ENCODE measurements around the gene SLC8A1. TPM values are rescaled to one million over a fixed set of nuclear protein-coding genes. Genes with fewer than 3 reads are reported as not detected.
A peak's percentile ranks its signal among the peaks of the same experiment; 100 is the strongest.

Gene SLC8A1
- total and polyA plus RNA-seq, 2 donors from 2014 or later, result 12.9 to 33.9 TPM

GRCh38 chr2:40273734-40274182 is 178.1 kb downstream of the SLC8A1 start:
- Histone ChIP-seq H3K27ac (ENCODE audit: low read depth in 2 of 2, low read length in 2 of 2) (no peak overlapping the region), H3K4me1 (ENCODE audit: control insufficient read depth in 2 of 3, insufficient read depth in 2 of 3, low read depth in 1 of 3, low read length in 3 of 3) (peaks cover 0 to 4% (median 2%) of the 10 kb centered on the region in 3 donors), H3K9me3 (ENCODE audit: control insufficient read depth in 2 of 3, insufficient read depth in 1 of 3, low read length in 3 of 3) (no peaks in the 10 kb centered on the region), H3K36me3 (ENCODE audit: control insufficient read depth in 2 of 3, insufficient read depth in 3 of 3, low read length in 3 of 3) (no peaks in the 10 kb centered on the region), H3K27me3 (ENCODE audit: control insufficient read depth, insufficient read depth, low read length) (no peaks in the 10 kb centered on the region), H3K9ac (ENCODE audit: low read length in 3 of 3) (no peak overlapping the region), H3K4me3 (ENCODE audit: low read length in 3 of 3) (no peak overlapping the region)
- DNase-seq (peak in 2 of 5 donors; percentile 36 to 63), FAIRE-seq (no peak)
- TF ChIP-seq CTCF (IDR thresholded peaks at IDR 0.05; ENCODE audit: borderline replicate concordance, extremely low read depth, insufficient read depth), result no peak
- intact Hi-C loops (cut with DNase I), result no loop called here

- Histone ChIP-seq H3K4me1 (ENCODE audit: control insufficient read depth in 2 of 3, insufficient read depth in 2 of 3, low read depth in 1 of 3, low read length in 3 of 3) (peaks cover 0 to 4% (median 2%) of the 10 kb centered on the region in 3 donors), H3K9me3 (ENCODE audit: control insufficient read depth in 2 of 3, insufficient read depth in 1 of 3, low read length in 3 of 3) (no peaks in the 10 kb centered on the region), H3K36me3 (ENCODE audit: control insufficient read depth in 2 of 3, insufficient read depth in 3 of 3, low read length in 3 of 3) (no peaks in the 10 kb centered on the region), H3K27ac (ENCODE audit: low read depth in 2 of 2, low read length in 2 of 2) (no peak overlapping the region), H3K4me3 (ENCODE audit: low read length in 3 of 3) (no peak overlapping the region), H3K27me3 (ENCODE audit: control insufficient read depth, insufficient read depth, low read length) (no peaks in the 10 kb centered on the region), H3K9ac (ENCODE audit: low read length in 3 of 3) (no peak overlapping the region)
- TF ChIP-seq CTCF (IDR thresholded peaks at IDR 0.05; ENCODE audit: borderline replicate concordance, extremely low read depth, insufficient read depth), result no peak
- intact Hi-C loops (cut with DNase I), result no loop called here
- DNase-seq (peak in 4 of 5 donors; percentile 92 to 95 (median 93)), FAIRE-seq (no peak)
These were observed 180.8 kb downstream of the SLC8A1 start for GRCh38 chr2:40271094-40271493.

GRCh38 chr2:40270372-40270771 is 181.5 kb downstream of the SLC8A1 start:
- Histone ChIP-seq H3K36me3 (ENCODE audit: control insufficient read depth in 2 of 3, insufficient read depth in 3 of 3, low read length in 3 of 3) (no peaks in the 10 kb centered on the region), H3K27me3 (ENCODE audit: control insufficient read depth, insufficient read depth, low read length) (no peaks in the 10 kb centered on the region), H3K4me3 (ENCODE audit: low read length in 3 of 3) (no peak overlapping the region), H3K27ac (ENCODE audit: low read depth in 2 of 2, low read length in 2 of 2) (no peak overlapping the region), H3K9me3 (ENCODE audit: control insufficient read depth in 2 of 3, insufficient read depth in 1 of 3, low read length in 3 of 3) (no peaks in the 10 kb centered on the region), H3K4me1 (ENCODE audit: control insufficient read depth in 2 of 3, insufficient read depth in 2 of 3, low read depth in 1 of 3, low read length in 3 of 3) (peaks cover 0 to 4% (median 2%) of the 10 kb centered on the region in 3 donors), H3K9ac (ENCODE audit: low read length in 3 of 3) (no peak overlapping the region)
- FAIRE-seq, result no peak
- intact Hi-C loops (cut with DNase I), result no loop called here
- no peak for DNase-seq
- TF ChIP-seq CTCF (IDR thresholded peaks at IDR 0.05; ENCODE audit: borderline replicate concordance, extremely low read depth, insufficient read depth), result no peak

- Histone ChIP-seq H3K4me3 (ENCODE audit: low read length in 3 of 3) (no peak overlapping the region), H3K9ac (ENCODE audit: low read length in 3 of 3) (no peak overlapping the region), H3K27me3 (ENCODE audit: control insufficient read depth, insufficient read depth, low read length) (no peaks in the 10 kb centered on the region), H3K27ac (ENCODE audit: low read depth in 2 of 2, low read length in 2 of 2) (no peak overlapping the region), H3K4me1 (ENCODE audit: control insufficient read depth in 2 of 3, insufficient read depth in 2 of 3, low read depth in 1 of 3, low read length in 3 of 3) (peaks cover 0 to 4% (median 2%) of the 10 kb centered on the region in 3 donors), H3K9me3 (ENCODE audit: control insufficient read depth in 2 of 3, insufficient read depth in 1 of 3, low read length in 3 of 3) (no peaks in the 10 kb centered on the region), H3K36me3 (ENCODE audit: control insufficient read depth in 2 of 3, insufficient read depth in 3 of 3, low read length in 3 of 3) (no peaks in the 10 kb centered on the region)
- intact Hi-C loops (cut with DNase I), result no loop called here
- no peak for FAIRE-seq
- DNase-seq, result peak in 2 of 5 donors; percentile 35 to 68
- no peak for TF ChIP-seq CTCF (IDR thresholded peaks at IDR 0.05; ENCODE audit: borderline replicate concordance, extremely low read depth, insufficient read depth)
These were observed 183.3 kb downstream of the SLC8A1 start for GRCh38 chr2:40268566-40268965.

Data from kidney (tissue), 14 donors.